Left forelimb (tissue), 1 donor: ENCODE results near the gene ARID1A.
"Not testable (repeated sequence)": the region's sequence is repeated elsewhere in the genome, so short reads cannot be mapped to it uniquely, and the experiment has no call there.

Source experiments
- DNase-seq: peaks from one replicate; pipeline ENCODE4 v3.0.0-alpha.2; 2018; ENCODE audit warnings: low spot score

ARID1A gene

DNA sequence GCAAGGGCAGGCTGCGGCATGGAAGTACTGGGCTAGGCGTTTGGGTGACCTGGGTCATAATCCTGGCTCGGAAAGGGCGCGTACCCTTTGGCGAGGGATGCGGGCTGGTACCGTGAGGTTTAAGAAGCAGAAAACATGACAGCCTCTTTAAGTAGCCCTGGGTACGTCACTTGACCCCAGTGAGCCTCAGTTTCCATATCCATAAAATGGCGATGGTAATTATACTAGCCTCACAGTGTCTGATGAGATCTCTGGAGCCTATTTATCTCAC lies 92.6 kb downstream of the ARID1A start:
- DNase-seq: no peak

GRCh38 chr1:26788836-26789611 lies 93.2 kb downstream of the ARID1A start:
- peak; percentile 86 for DNase-seq

- DNase-seq: no peak
Observed at GRCh38 chr1:26789612-26789865, 93.7 kb downstream of the ARID1A start.

GRCh38 chr1:26789931-26790330 lies 94.1 kb downstream of the ARID1A start:
- no peak for DNase-seq

GRCh38 chr1:26790551-26790953 lies 94.7 kb downstream of the ARID1A start:
- DNase-seq: no peak

DNA sequence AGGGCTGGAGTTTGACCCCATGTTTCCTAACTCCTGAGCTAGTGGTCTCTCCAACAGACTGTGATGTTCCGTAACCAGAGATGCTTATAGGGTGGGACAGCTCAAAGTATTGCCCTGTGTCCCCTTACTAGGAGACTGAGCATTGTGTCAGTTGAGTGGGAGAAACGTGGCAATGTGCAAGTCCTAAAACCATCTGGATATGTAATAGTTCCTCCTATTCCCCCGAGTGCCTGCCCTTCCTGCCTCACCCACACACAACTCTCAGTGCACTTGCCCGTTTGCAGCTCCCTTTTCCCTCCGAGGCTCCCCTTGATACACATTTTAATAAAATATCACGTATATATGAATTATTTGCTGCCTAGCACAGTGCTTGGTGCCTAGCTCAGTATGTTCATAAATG lies 95.3 kb downstream of the ARID1A start:
- no peak for DNase-seq

- no peak for DNase-seq
Observed at GRCh38 chr1:26791626-26792025, 95.8 kb downstream of the ARID1A start.

GRCh38 chr1:26792924-26793323 lies 97.1 kb downstream of the ARID1A start:
- no peak for DNase-seq

DNA sequence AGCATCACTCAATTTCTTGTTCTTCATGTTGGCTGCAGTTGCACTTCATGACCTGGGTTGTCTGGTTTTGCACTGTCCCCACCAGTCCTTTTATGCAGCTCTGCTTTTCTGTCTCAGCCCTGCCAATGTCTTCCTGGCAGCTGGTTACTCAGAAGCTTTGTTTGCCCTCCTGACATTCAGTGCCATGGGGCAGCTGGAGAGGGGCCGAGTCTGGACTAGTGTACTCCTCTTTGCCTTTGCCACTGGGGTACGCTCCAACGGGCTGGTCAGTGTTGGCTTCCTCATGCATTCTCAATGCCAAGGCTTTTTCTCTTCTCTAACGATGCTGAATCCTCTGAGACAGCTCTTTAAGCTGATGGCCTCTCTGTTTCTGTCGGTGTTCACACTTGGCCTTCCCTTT lies 98.6 kb downstream of the ARID1A start:
- DNase-seq: no peak

GRCh38 chr1:26797627-26798026 lies 101.8 kb downstream of the ARID1A start:
- DNase-seq: no peak

DNA sequence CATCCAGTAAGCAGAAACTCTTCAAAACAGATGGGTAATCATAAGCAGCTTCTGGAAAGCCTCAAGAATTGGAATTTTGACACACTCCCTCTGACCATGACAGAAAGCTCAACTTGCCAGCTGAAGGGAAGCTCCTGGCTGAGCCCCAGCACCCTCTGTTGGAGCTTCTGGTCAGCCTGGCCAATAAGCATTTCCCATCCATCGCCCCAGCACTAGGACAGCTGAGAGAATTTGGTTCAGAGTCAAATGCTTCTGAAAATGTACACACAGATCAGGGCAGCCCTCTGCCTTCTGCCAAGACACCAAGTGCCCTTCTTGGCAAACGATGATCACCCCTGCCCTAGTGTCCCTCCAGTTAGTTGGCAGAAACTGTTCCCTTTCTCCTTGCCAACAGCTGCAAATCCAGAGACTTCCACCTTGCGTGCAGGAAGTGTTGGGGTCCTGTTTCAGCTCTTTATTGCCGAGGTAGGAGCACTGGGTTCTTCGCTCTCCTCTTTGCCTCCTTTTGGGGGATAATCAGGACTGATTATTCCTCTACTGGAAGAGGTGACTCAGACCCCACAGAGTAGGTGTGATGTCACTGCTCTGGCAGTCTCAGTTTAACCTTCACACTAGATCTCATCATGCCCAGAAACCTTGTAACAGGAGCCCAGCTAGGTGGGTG lies 103.8 kb downstream of the ARID1A start:
- DNase-seq: peak; percentile 76

GRCh38 chr1:26803932-26804331 lies 108.1 kb downstream of the ARID1A start:
- DNase-seq: not testable (repeated sequence)

DNA sequence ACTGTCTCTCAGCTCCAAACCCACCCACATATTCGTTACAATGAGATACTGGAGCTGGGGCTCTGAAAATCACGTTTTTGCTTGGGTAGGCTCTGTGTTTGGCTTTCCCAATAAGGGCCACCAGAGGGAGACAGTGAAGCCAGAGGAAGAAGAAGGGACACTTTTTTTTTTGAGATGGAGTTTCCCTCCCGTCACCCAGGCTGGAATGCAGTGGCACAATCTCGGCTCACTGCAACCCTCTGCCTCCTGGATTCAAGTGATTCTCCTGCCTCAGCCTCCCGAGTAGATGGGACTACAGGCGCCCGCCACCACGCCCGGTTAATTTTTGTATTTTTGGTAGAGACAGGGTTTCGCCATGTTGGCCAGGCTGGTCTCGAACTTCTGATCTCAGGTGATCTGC lies 114.3 kb downstream of the ARID1A start:
- not testable (repeated sequence) for DNase-seq

DNA sequence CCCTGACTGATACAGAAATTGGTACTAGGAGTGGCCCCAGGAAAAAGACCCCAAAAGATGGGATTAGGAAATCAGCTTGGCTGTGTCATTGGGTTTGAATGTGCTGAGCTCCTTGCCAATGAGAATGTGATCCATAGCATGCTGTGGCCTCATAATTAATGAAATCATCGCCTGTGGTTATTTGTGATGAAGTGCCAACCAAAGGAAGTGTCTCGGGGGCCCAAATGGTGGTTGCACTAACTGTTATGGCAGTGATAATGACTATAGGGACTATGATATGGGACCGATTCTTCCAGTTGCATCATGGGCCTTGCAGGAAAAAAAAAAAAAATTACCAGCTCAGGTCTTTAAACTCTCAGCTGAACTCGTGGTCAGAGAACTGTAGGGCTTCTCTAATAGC lies 115.2 kb downstream of the ARID1A start:
- no peak for DNase-seq

GRCh38 chr1:26811708-26812107 lies 115.9 kb downstream of the ARID1A start:
- no peak for DNase-seq

DNA sequence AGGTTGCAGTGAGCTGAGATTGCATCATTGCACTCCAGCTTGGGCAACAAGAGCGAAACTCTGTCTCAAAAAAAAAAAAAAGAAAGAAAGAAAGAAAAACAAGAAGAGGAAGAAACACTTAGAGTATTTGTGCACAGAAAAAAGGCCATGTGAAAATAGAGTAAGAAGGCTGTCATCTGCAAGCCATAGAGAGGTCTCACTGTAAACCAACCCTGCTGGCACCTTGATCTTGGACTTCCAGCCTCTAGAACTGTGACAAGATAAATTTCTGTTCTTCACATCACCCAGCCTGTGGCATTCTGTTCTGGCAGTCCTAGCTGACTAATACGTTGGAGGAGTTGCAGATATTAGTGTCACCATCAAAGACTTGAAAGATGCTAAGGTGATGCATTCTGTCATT lies 118.6 kb downstream of the ARID1A start:
- DNase-seq: no peak

- DNase-seq: no peak
Observed at GRCh38 chr1:26814893-26815292, 119.1 kb downstream of the ARID1A start.

GRCh38 chr1:26820784-26821269 lies 125.0 kb downstream of the ARID1A start:
- DNase-seq: no peak

- no peak for DNase-seq
Observed at GRCh38 chr1:26822737-26823395, 127.1 kb downstream of the ARID1A start.

GRCh38 chr1:26824731-26825130 lies 128.9 kb downstream of the ARID1A start:
- DNase-seq: no peak

- peak; percentile 84 for DNase-seq
Observed at GRCh38 chr1:26826261-26827105, 130.7 kb downstream of the ARID1A start, which contains the start of gene ZDHHC18. Gene ZDHHC18, plus strand, starts transcription at chr1:26826688. Its CDS starts 117 bp downstream, at chr1:26826805.

- DNase-seq: no peak
Observed at GRCh38 chr1:26827106-26827604, 131.3 kb downstream of the ARID1A start.
